HG03354 (cell line): ENCODE measurements around the gene SLC7A5.

Source experiments
- ATAC-seq: cut with Tn5 transposase; IDR thresholded peaks from one replicate; pipeline ENCODE4 v1.9.1; 2021; ENCODE audit warnings: mild to moderate bottlenecking; ENCODE audit not compliant: unreplicated experiment, poor library complexity, severe bottlenecking

SLC7A5 gene

GRCh38 chr16:87780385-87780989 is 88.8 kb downstream of the SLC7A5 start:
- no peak for ATAC-seq
